K562 (cell line): Measurements from ENCODE around the gene CREB3L1. TPM values are rescaled to one million over a fixed set of nuclear protein-coding genes. Genes with fewer than 3 reads are reported as not detected.
A peak's percentile ranks its signal among the peaks of the same experiment; 100 is the strongest.

ENCODE experiments used
- CEBPG ChIP-seq, 3 experiments: fragments of 200-800 bp in 1 of 3; sonication (Bioruptor generic) in 1 of 3; sonication (generic) in 1 of 3; formaldehyde crosslinking in 1 of 3; IDR thresholded peaks in 2 of 3; conservative IDR thresholded peaks in 1 of 3; 2 replicates each; pipeline versions ENCODE4 v1.6.1 to v1.8.0; 2016 to 2022; ENCODE audit warnings: missing compliant biosample characterization in 2 of 3, missing genetic modification characterization in 2 of 3, mild to moderate bottlenecking in 1 of 3, missing genetic modification reagents in 1 of 3
- DACH1 ChIP-seq: fragments of 450-650 bp; IDR thresholded peaks from 2 replicates; pipeline ENCODE4 v1.6.1; 2018; ENCODE audit not compliant: partially characterized antibody
- E2F3 ChIP-seq: fragments of 250-450 bp; sonication (Bioruptor Pico); IDR thresholded peaks from 2 replicates; pipeline ENCODE4 v1.4.0; 2020; ENCODE audit warnings: mild to moderate bottlenecking
- FOXA3 ChIP-seq, 2 experiments: fragments of 450-650 bp in 1 of 2; sonication (generic) in 1 of 2; formaldehyde crosslinking; IDR thresholded peaks in 1 of 2; conservative IDR thresholded peaks in 1 of 2; 2 replicates each; pipeline versions ENCODE4 v1.4.0 to v1.8.0; 2020 to 2022; ENCODE audit warnings: mild to moderate bottlenecking in 2 of 2, missing genetic modification reagents in 1 of 2
- GATAD2A ChIP-seq: fragments of 450-650 bp; IDR thresholded peaks from 2 replicates; pipeline ENCODE4 v1.6.1; 2017
- HLTF ChIP-seq: fragments of 450-650 bp; IDR thresholded peaks from 2 replicates; pipeline ENCODE4 v1.6.1; 2016
- KDM1A ChIP-seq, 2 experiments: fragments of 450-650 bp; IDR thresholded peaks; 2 replicates each; pipeline ENCODE4 v1.6.1; 2016; ENCODE audit warnings: mild to moderate bottlenecking in 2 of 2
- MAZ ChIP-seq, 2 experiments: fragments of 450-650 bp in 1 of 2; sonication (generic) in 1 of 2; formaldehyde crosslinking; IDR thresholded peaks in 1 of 2; conservative IDR thresholded peaks in 1 of 2; 2 replicates each; pipeline versions ENCODE4 v1.4.0 to v1.5.0; 2020; ENCODE audit warnings: mild to moderate bottlenecking in 1 of 2, missing genetic modification reagents in 1 of 2
- MCM2 ChIP-seq: fragments of 450-650 bp; IDR thresholded peaks from 2 replicates; pipeline ENCODE4 v1.6.1; 2017; ENCODE audit warnings: low read depth, mild to moderate bottlenecking
- MEF2D ChIP-seq: conservative IDR thresholded peaks from 2 replicates; pipeline ENCODE4 v1.6.1; 2016; ENCODE audit warnings: low read depth, missing genetic modification characterization, missing compliant biosample characterization
- NEUROD1 ChIP-seq: fragments of 150-350 bp; IDR thresholded peaks from 2 replicates; pipeline ENCODE4 v1.6.1; 2014; ENCODE audit warnings: borderline replicate concordance, low read length, low read depth; ENCODE audit not compliant: partially characterized antibody
- PHF20 ChIP-seq: fragments of 450-650 bp; IDR thresholded peaks from 2 replicates; pipeline ENCODE4 v1.6.1; 2018; ENCODE audit not compliant: partially characterized antibody
- RBBP5 ChIP-seq: fragments of 200-600 bp; sonication (generic); IDR thresholded peaks from 2 replicates; pipeline ENCODE4 v1.6.1; 2012; ENCODE audit warnings: borderline replicate concordance, mild to moderate bottlenecking, low read length, control low read depth, inconsistent platforms; ENCODE audit not compliant: insufficient read depth, poor library complexity, severe bottlenecking
- RCOR1 ChIP-seq, 2 experiments: IDR thresholded peaks; 2 replicates each; pipeline ENCODE4 v1.6.1; 2012; ENCODE audit warnings: low read depth in 2 of 2, low read length in 2 of 2, borderline replicate concordance in 1 of 2, improper control_type of control experiment in 1 of 2
- SPI1 ChIP-seq: IDR thresholded peaks from 2 replicates; pipeline ENCODE4 v1.6.1; 2011; ENCODE audit warnings: low read depth, low read length, control low read depth, borderline replicate concordance
- U2AF2 ChIP-seq: fragments of 200-400 bp; formaldehyde crosslinking; optimal IDR thresholded peaks from 2 replicates; pipeline ENCODE3; 2017; ENCODE audit warnings: low read depth, mild to moderate bottlenecking, low read length
- UBTF ChIP-seq, 2 experiments: IDR thresholded peaks; 2 replicates each; pipeline ENCODE4 v1.6.1; 2012; ENCODE audit warnings: improper control_type of control experiment in 2 of 2, low read depth in 2 of 2, low read length in 2 of 2, borderline replicate concordance in 1 of 2
- ZMIZ1 ChIP-seq, 2 experiments: fragments of 150-350 bp in 1 of 2; IDR thresholded peaks; 2 replicates each; pipeline ENCODE4 v1.6.1; 2012 to 2016; ENCODE audit warnings: low read depth in 2 of 2, low read length in 2 of 2, mild to moderate bottlenecking in 1 of 2, moderate library complexity in 1 of 2
- ZNF146 ChIP-seq: IDR thresholded peaks from one replicate; pipeline ENCODE4 v1.6.1; 2018; ENCODE audit warnings: missing compliant biosample characterization; ENCODE audit not compliant: unreplicated experiment
- ZNF445 ChIP-seq: fragments of 250-450 bp; sonication (Bioruptor Pico); IDR thresholded peaks from 2 replicates; pipeline ENCODE4 v1.4.0; 2020; ENCODE audit warnings: low read depth, mild to moderate bottlenecking, moderate library complexity
- ZNF778 ChIP-seq: fragments of 450-650 bp; formaldehyde crosslinking; IDR thresholded peaks from 2 replicates; pipeline ENCODE4 v1.4.0; 2020; ENCODE audit warnings: mild to moderate bottlenecking, moderate library complexity
- polyA plus RNA-seq, 8 experiments: library from polyadenylated mRNA; depleted of rRNA in 4 of 8; stranded (reverse) in 5 of 8; unstranded in 3 of 8; fragments of >200 nt; fragmentation: Nextera tagmentation in 2 of 8; fragmentation: Illumina TruSeq in 1 of 8; extraction: Ambion mirVana in 2 of 8; extraction: Trizol in 1 of 8; gene quantifications; 2 replicates each; pipeline versions ENCODE4 v1.2.1 to v1.2.3, GENCODE V29; 2011 to 2014; ENCODE audit warnings: inconsistent platforms in 1 of 8, missing spikeins in 1 of 8
- total RNA-seq, 7 experiments: library from RNA; depleted of rRNA in 6 of 7; stranded (reverse); fragments of >200 nt in 6 of 7; fragmentation: Illumina TruSeq in 2 of 7; extraction: Trizol in 2 of 7; gene quantifications; 2 replicates each; pipeline versions ENCODE4 v1.2.1 to v1.2.3, GENCODE V29; 2011 to 2021; ENCODE audit warnings: low replicate concordance in 1 of 7

Gene CREB3L1
- total and polyA plus RNA-seq, 9 of the 15 experiments (the other 6 are each of a cell fraction or from before 2014, with no cell fraction given), result 1.2 to 27.6 (median 3.7) TPM

GRCh38 chr11:46361283-46362155 lies 84.1 kb downstream of the CREB3L1 start (continued):
- no peak for TF ChIP-seq ZNF146
- TF ChIP-seq RCOR1 (IDR thresholded peaks at IDR 0.05; ENCODE audit: borderline replicate concordance in 1 of 2, low read depth in 2 of 2, low read length in 2 of 2), result peak in 1 of 2 experiments; percentile 66; a peak in 1 of 4 replicates
- peak; percentile 98 for TF ChIP-seq SPI1
- no peak for TF ChIP-seq PHF20
- no peak for TF ChIP-seq GATAD2A
- no peak for TF ChIP-seq HLTF
- TF ChIP-seq KDM1A (IDR thresholded peaks at IDR 0.05), result peak in 1 of 2 experiments; percentile 27; a peak in 1 of 4 replicates
- TF ChIP-seq ZMIZ1 (IDR thresholded peaks at IDR 0.05; ENCODE audit: low read depth in 2 of 2, low read length in 2 of 2), result no peak
- TF ChIP-seq MEF2D (tag), result no peak
- TF ChIP-seq RBBP5, result peak; percentile 44
- no peak for TF ChIP-seq MCM2
- TF ChIP-seq MAZ (CRISPR knock-in tag; conservative IDR thresholded peaks at IDR 0.05 in 1 of 2, IDR thresholded peaks at IDR 0.05 in 1 of 2), result peak; percentile 61 to 83
- TF ChIP-seq E2F3 (CRISPR knock-in tag), result peak; percentile 54; the same call in 1 of the 2 replicates
- no peak for TF ChIP-seq CEBPG (CRISPR knock-in tag; IDR thresholded peaks at IDR 0.05)
- no peak for TF ChIP-seq CEBPG (tag; conservative IDR thresholded peaks at IDR 0.05 in 1 of 2, IDR thresholded peaks at IDR 0.05 in 1 of 2)
- no peak for TF ChIP-seq ZNF778 (CRISPR knock-in tag)
- TF ChIP-seq NEUROD1, result no peak
- peak in 1 of 2 experiments; percentile 22; a peak in 1 of 4 replicates for TF ChIP-seq UBTF (IDR thresholded peaks at IDR 0.05; ENCODE audit: borderline replicate concordance in 1 of 2, low read depth in 2 of 2, low read length in 2 of 2)
- no peak for TF ChIP-seq FOXA3 (CRISPR knock-in tag; conservative IDR thresholded peaks at IDR 0.05 in 1 of 2, IDR thresholded peaks at IDR 0.05 in 1 of 2)
- no peak for TF ChIP-seq U2AF2
- TF ChIP-seq ZNF445 (CRISPR knock-in tag), result 0 out of 2 replicates have a peak, but pooled peaks have one; percentile 23
- no peak for TF ChIP-seq DACH1
